H1 (cell line): Measurements from ENCODE around the gene EZH2. TPM values are rescaled to one million over a fixed set of nuclear protein-coding genes. Genes with fewer than 3 reads are reported as not detected.

Source experiments
- CTCF ChIA-PET: fragments of 300-600 bp; sonication (Branson Sonifier 250); formaldehyde crosslinking; loops from one replicate; lab custom pipeline; 2021; ENCODE audit not compliant: partially characterized antibody; lab: Charles Lee
- POLR2A ChIA-PET: fragments of 300-600 bp; sonication (Branson Sonifier 250); formaldehyde crosslinking; loops from one replicate; lab custom pipeline; 2021; ENCODE audit warnings: inconsistent platforms; ENCODE audit not compliant: partially characterized antibody; lab: Charles Lee
- DNase-seq, 2 experiments: peaks; one replicate each; pipeline versions ENCODE4 v3.0.0 to v3.0.0-alpha.2; 2010 to 2022; ENCODE audit warnings: low spot score in 2 of 2, low read depth in 1 of 2, mixed read lengths in 1 of 2
- FAIRE-seq: peaks from 2 replicates; lab custom pipeline; 2011; peaks lifted over from hg19 to GRCh38; lab: Jason Lieb, UNC
- H2AFZ ChIP-seq: 2 replicates; pipeline ENCODE4 v1.8.1; 2012; ENCODE audit warnings: low read length, inconsistent platforms
- H2AK5ac ChIP-seq: 2 replicates; pipeline ENCODE4 v1.6.1; 2013; ENCODE audit warnings: low read depth, low read length
- H2BK120ac ChIP-seq: replicated peaks from 2 replicates; pipeline ENCODE3; 2013; ENCODE audit warnings: low read depth, low read length, inconsistent platforms
- H2BK12ac ChIP-seq: 2 replicates; pipeline ENCODE4 v1.6.1; 2013; ENCODE audit warnings: low read depth, low read length
- H2BK15ac ChIP-seq: 2 replicates; pipeline ENCODE4 v1.6.1; 2013; ENCODE audit warnings: low read length
- H2BK20ac ChIP-seq: 2 replicates; pipeline ENCODE4 v1.6.1; 2013; ENCODE audit warnings: low read length
- H2BK5ac ChIP-seq: 2 replicates; pipeline ENCODE4 v1.6.1; 2013; ENCODE audit warnings: low read depth, low read length
- H3K14ac ChIP-seq: 2 replicates; pipeline ENCODE4 v1.6.1; 2013; ENCODE audit warnings: inconsistent platforms; ENCODE audit not compliant: insufficient read length
- H3K18ac ChIP-seq: 2 replicates; pipeline ENCODE4 v1.6.1; 2013; ENCODE audit warnings: low read length; ENCODE audit errors: extremely low read depth
- H3K23ac ChIP-seq: 2 replicates; pipeline ENCODE4 v1.6.1; 2013; ENCODE audit warnings: inconsistent platforms; ENCODE audit not compliant: insufficient read length
- H3K23me2 ChIP-seq: 2 replicates; pipeline ENCODE4 v1.6.1; 2013; ENCODE audit warnings: low read depth, low read length
- H3K27ac ChIP-seq: 2 replicates; pipeline ENCODE4 v1.6.1; 2011; ENCODE audit warnings: low read depth, low read length, inconsistent platforms
- H3K27me3 ChIP-seq, 4 experiments: replicated peaks in 1 of 4; 1 replicate in 1 of 4; 2 replicates in 3 of 4; pipeline versions ENCODE4 v1.6.1 to v1.8.1; 2011 to 2013; ENCODE audit warnings: low read length in 3 of 4, mild to moderate bottlenecking in 3 of 4, inconsistent platforms in 2 of 4, mixed read lengths in 2 of 4, moderate library complexity in 1 of 4; ENCODE audit not compliant: control insufficient read depth in 3 of 4, insufficient read depth in 3 of 4; ENCODE audit errors: extremely low read depth in 1 of 4
- H3K36me3 ChIP-seq, 4 experiments: 2 replicates each; pipeline versions ENCODE4 v1.6.1 to v1.8.1; 2011 to 2013; ENCODE audit warnings: mild to moderate bottlenecking in 4 of 4, low read length in 3 of 4, moderate library complexity in 2 of 4, control low read depth in 1 of 4, inconsistent platforms in 1 of 4; ENCODE audit not compliant: insufficient read depth in 4 of 4, control insufficient read depth in 2 of 4
- H3K4ac ChIP-seq: replicated peaks from 2 replicates; pipeline ENCODE3; 2013; ENCODE audit warnings: low read length, low read depth, mixed read lengths, inconsistent platforms; ENCODE audit not compliant: insufficient read length
- H3K4me1 ChIP-seq, 4 experiments: replicated peaks in 1 of 4; 1 replicate in 1 of 4; 2 replicates in 3 of 4; pipeline versions ENCODE4 v1.6.1 to v1.8.1; 2011 to 2013; ENCODE audit warnings: low read length in 3 of 4, inconsistent platforms in 2 of 4, mixed read lengths in 1 of 4; ENCODE audit not compliant: insufficient read depth in 4 of 4, control insufficient read depth in 3 of 4
- H3K4me2 ChIP-seq, 2 experiments: 2 replicates each; pipeline versions ENCODE4 v1.6.1 to v1.8.1; 2011 to 2013; ENCODE audit warnings: low read depth in 2 of 2, low read length in 2 of 2, control low read depth in 1 of 2, inconsistent platforms in 1 of 2, mild to moderate bottlenecking in 1 of 2; ENCODE audit not compliant: insufficient read depth in 1 of 2
- H3K4me3 ChIP-seq, 4 experiments: fragments of 200-600, 300-600 bp in 1 of 4; sonication (generic), shearing (Covaris generic), sonication (Bioruptor Twin) in 1 of 4; 2 replicates each; pipeline versions ENCODE4 v1.5.1 to v1.8.1; 2011 to 2016; ENCODE audit warnings: low read length in 4 of 4, low read depth in 3 of 4, control low read depth in 2 of 4, inconsistent platforms in 2 of 4, mild to moderate bottlenecking in 2 of 4, mixed read lengths in 1 of 4, moderate library complexity in 1 of 4; ENCODE audit not compliant: insufficient read depth in 2 of 4; ENCODE audit errors: extremely low read depth in 1 of 4
- H3K56ac ChIP-seq: replicated peaks from 2 replicates; pipeline ENCODE3; 2013; ENCODE audit warnings: low read depth, mild to moderate bottlenecking, mixed read lengths, low read length, inconsistent platforms; ENCODE audit not compliant: insufficient read length
- H3K79me1 ChIP-seq: 2 replicates; pipeline ENCODE4 v1.6.1; 2013; ENCODE audit warnings: low read depth, low read length, control low read depth
- H3K79me2 ChIP-seq, 2 experiments: 2 replicates each; pipeline versions ENCODE4 v1.6.1 to v1.8.1; 2012 to 2013; ENCODE audit warnings: low read length in 2 of 2, mild to moderate bottlenecking in 2 of 2, inconsistent platforms in 1 of 2; ENCODE audit not compliant: insufficient read depth in 2 of 2, control insufficient read depth in 1 of 2
- H3K9ac ChIP-seq, 4 experiments: replicated peaks in 1 of 4; 1 replicate in 1 of 4; 2 replicates in 3 of 4; pipeline versions ENCODE4 v1.6.1 to v1.8.1; 2011 to 2013; ENCODE audit warnings: low read depth in 3 of 4, low read length in 3 of 4, control low read depth in 2 of 4, mild to moderate bottlenecking in 2 of 4, moderate library complexity in 2 of 4, inconsistent platforms in 1 of 4; ENCODE audit errors: extremely low read depth in 1 of 4
- H3K9me3 ChIP-seq, 2 experiments: 2 replicates each; pipeline versions ENCODE4 v1.6.1 to v1.8.1; 2012 to 2013; ENCODE audit warnings: mild to moderate bottlenecking in 2 of 2, moderate library complexity in 2 of 2, control low read depth in 1 of 2, inconsistent platforms in 1 of 2, low read depth in 1 of 2, low read length in 1 of 2, mixed read lengths in 1 of 2; ENCODE audit not compliant: insufficient read depth in 2 of 2
- H4K20me1 ChIP-seq, 2 experiments: replicated peaks in 1 of 2; 2 replicates each; pipeline versions ENCODE3 to v1.8.1; 2011 to 2013; ENCODE audit warnings: inconsistent platforms in 2 of 2, low read length in 2 of 2, mild to moderate bottlenecking in 1 of 2; ENCODE audit not compliant: insufficient read depth in 2 of 2, control insufficient read depth in 1 of 2
- H4K5ac ChIP-seq: 2 replicates; pipeline ENCODE4 v1.6.1; 2013; ENCODE audit warnings: low read length, low read depth, mixed read lengths, inconsistent platforms; ENCODE audit not compliant: insufficient read length
- H4K8ac ChIP-seq: 2 replicates; pipeline ENCODE4 v1.8.0; 2013; ENCODE audit warnings: mild to moderate bottlenecking, moderate library complexity, low read length, inconsistent platforms; ENCODE audit not compliant: insufficient read depth; ENCODE audit errors: extremely low read depth
- H4K91ac ChIP-seq: replicated peaks from 2 replicates; pipeline ENCODE3; 2013; ENCODE audit warnings: low read length, mixed read lengths, inconsistent platforms; ENCODE audit not compliant: insufficient read length
- ATF2 ChIP-seq: IDR thresholded peaks from 2 replicates; pipeline ENCODE4 v1.6.1; 2012; ENCODE audit warnings: low read length, inconsistent platforms
- ZNF274 ChIP-seq: IDR thresholded peaks from 2 replicates; pipeline ENCODE4 v1.7.0; 2012; ENCODE audit warnings: low read length, borderline replicate concordance; ENCODE audit errors: extremely low read depth
- WGBS, 2 experiments: shearing (Covaris generic) in 1 of 2; methylation state at CpG; one replicate each; pipeline versions ENCODE4 v1.1.6 to v1.1.7; 2013 to 2015; ENCODE audit warnings: low lambda C conversion rate in 2 of 2, mixed read lengths in 2 of 2, inconsistent platforms in 1 of 2, low coverage in 1 of 2, missing lambda C conversion rate in 1 of 2; ENCODE audit not compliant: insufficient replicate concordance in 2 of 2, insufficient coverage in 1 of 2, insufficient read length in 1 of 2; ENCODE audit errors: extremely low coverage in 1 of 2, missing lambda C conversion rate in 1 of 2; 5-methylcytosine and 5-hydroxymethylcytosine counted together
- polyA plus RNA-seq, 7 experiments: library from polyadenylated mRNA; depleted of rRNA in 3 of 7; stranded (reverse) in 5 of 7; unstranded in 2 of 7; fragments of >200 nt in 5 of 7; fragments of 200-250 nt in 2 of 7; gene quantifications; 1 replicate in 5 of 7; 2 replicates in 1 of 7; 4 replicates in 1 of 7; pipeline versions ENCODE4 v1.2.1 to v1.2.3, GENCODE V29; 2011 to 2013; ENCODE audit warnings: missing spikeins in 2 of 7, mixed read lengths in 2 of 7
- total RNA-seq: library from RNA; stranded (reverse); fragmentation: NEBNext Ultra II Directional; extraction: Animal tissue kit (Norgen Biotek cat#: 25700); gene quantifications from 2 replicates; pipeline ENCODE4 v1.2.1, GENCODE V29; 2021

Gene EZH2
- total and polyA plus RNA-seq, 2 of the 8 experiments (the other 6 are each of a cell fraction or from before 2014, with no cell fraction given): 28.9 to 49.0 TPM

- ChIA-PET CTCF (interaction anchor here (0.9 to 2.7 kb wide), 4 partner anchors 10 to 98 kb away, joined by 3 to 8 read pairs (median 3); no protein-coding TSS in a partner anchor), POLR2A (interaction anchor here (0.8 to 1.6 kb wide), 3 partner anchors 9 to 31 kb away, joined by 3 read pairs; partner anchors contain the start of gene EZH2)
- Histone ChIP-seq H3K79me1 (no peaks in the 10 kb centered on the region), H3K9ac (no peak overlapping the region), H3K4me2 (no peak overlapping the region), H4K20me1 (no peaks in the 10 kb centered on the region), H2BK120ac (no peak overlapping the region), H3K4me3 (no peak overlapping the region), H3K27me3 (no peaks in the 10 kb centered on the region), H3K27ac (no peak overlapping the region), H2BK20ac (no peak overlapping the region), H4K91ac (no peak overlapping the region), H3K23ac (no peak overlapping the region), H2BK12ac (no peak overlapping the region), H3K4me1 (peaks cover 0 to 5% (median 2%) of the 10 kb centered on the region in 4 experiments; a peak in 5 of 7 replicates), H3K4ac (no peak overlapping the region), H3K14ac (no peak overlapping the region), H2AFZ (no peak overlapping the region), H3K18ac (no peak overlapping the region), H4K5ac (no peak overlapping the region), H4K8ac (no peak overlapping the region), H2BK5ac (no peak overlapping the region), H3K79me2 (no peaks in the 10 kb centered on the region), H2AK5ac (no peak overlapping the region), H3K56ac (no peak overlapping the region), H3K36me3 (no peaks in the 10 kb centered on the region), H2BK15ac (no peak overlapping the region), H3K9me3 (no peaks in the 10 kb centered on the region), H3K23me2 (0 out of 2 replicates have a peak, but pooled peaks cover 2% of the 10 kb centered on the region)
- no peak for FAIRE-seq
- no peak for DNase-seq
- WGBS, 2 experiments: 88% methylated on average over 10 of the region's 10 CpGs; no CpG with 5 or more reads in 1 of the 2 experiments
- TF ChIP-seq ATF2 (no peak), ZNF274 (no peak)
Observed at GRCh38 chr7:148914208-148914777, 30.2 kb upstream of the EZH2 start.
